ENCODE measurements around the gene CA7. TPM values are rescaled to one million over a fixed set of nuclear protein-coding genes. Genes with fewer than 3 reads are reported as not detected.
"Not testable (repeated sequence)": the region's sequence is repeated elsewhere in the genome, so short reads cannot be mapped to it uniquely, and the experiment has no call there.

CA7 gene
- total RNA-seq, 1 experiment from 2014 or later = not detected

- DNase-seq (ENCODE audit: low read depth) = no peak
Measured at GRCh38 chr16:66846266-66846665, 2.1 kb downstream of the CA7 start.

GRCh38 chr16:66846831-66847230 lies 2.6 kb downstream of the CA7 start:
- DNase-seq (ENCODE audit: low read depth) = no peak

- DNase-seq (ENCODE audit: low read depth) = no peak
Measured at GRCh38 chr16:66847533-66848067, 3.4 kb downstream of the CA7 start.

DNA sequence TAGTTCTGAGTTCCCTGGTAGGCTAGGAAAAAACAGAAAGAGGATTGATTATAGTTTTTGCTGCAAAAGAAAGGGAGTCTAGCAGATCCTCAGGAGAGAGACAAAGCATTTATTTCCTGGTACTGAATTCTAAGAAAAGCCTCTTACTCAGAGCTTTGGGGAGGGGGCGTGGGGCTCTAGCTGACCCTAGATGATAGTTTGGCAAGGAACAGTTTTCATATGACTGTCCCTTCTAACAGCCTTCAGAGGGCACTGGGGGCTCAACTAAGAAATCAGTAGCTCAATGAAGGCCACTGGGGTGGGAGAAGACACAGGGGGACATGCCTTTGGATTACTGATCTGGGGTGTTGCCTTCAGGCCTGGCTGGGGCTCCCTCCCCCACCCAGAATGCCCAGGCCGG lies 4.0 kb downstream of the CA7 start:
- DNase-seq (ENCODE audit: low read depth) = no peak

DNA sequence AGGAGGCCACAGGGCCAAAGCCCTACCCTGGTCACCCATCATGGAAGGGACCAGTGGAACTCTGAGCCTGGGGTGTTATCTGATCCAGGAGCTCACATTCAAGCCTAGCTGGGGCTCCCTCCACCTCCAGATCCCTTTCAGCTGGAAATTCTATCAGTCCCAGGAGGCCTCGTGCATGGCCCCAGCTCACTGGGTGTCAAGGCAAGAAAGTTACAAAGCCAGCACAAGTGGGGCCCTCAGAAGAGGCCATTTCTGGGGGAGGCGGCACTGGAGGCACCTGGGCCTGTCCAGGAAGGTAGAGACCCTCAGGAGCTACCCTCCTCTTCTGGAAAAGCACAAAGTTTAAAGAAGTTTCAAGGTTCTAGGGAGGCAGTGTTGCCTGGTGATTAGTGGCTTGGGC lies 4.8 kb downstream of the CA7 start:
- DNase-seq (ENCODE audit: low read depth) = no peak

DNA sequence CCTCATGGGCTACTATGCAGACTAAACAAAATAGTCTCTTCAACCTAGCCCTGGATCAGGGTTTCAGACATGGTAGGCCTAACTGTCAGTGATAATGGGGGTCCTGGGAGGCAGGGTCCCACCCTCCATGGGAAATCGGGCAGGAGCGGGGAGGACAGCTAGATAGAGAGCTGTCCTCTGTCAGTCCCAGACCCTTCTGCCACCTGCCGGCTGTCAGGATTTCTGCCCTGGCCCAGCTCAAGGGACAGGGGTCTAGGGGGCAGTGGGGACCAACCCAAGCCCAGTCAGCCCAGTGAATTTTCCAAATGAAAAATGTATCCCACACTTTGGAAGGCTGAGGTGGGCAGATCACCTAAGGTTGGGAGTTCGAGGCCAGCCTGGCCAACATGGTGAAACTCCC lies 5.3 kb downstream of the CA7 start:
- DNase-seq (ENCODE audit: low read depth) = no peak

- DNase-seq (ENCODE audit: low read depth) = no peak
Measured at GRCh38 chr16:66850115-66850815, 6.1 kb downstream of the CA7 start.

- DNase-seq (ENCODE audit: low read depth) = no peak
Measured at GRCh38 chr16:66851166-66851964, 7.2 kb downstream of the CA7 start.

DNA sequence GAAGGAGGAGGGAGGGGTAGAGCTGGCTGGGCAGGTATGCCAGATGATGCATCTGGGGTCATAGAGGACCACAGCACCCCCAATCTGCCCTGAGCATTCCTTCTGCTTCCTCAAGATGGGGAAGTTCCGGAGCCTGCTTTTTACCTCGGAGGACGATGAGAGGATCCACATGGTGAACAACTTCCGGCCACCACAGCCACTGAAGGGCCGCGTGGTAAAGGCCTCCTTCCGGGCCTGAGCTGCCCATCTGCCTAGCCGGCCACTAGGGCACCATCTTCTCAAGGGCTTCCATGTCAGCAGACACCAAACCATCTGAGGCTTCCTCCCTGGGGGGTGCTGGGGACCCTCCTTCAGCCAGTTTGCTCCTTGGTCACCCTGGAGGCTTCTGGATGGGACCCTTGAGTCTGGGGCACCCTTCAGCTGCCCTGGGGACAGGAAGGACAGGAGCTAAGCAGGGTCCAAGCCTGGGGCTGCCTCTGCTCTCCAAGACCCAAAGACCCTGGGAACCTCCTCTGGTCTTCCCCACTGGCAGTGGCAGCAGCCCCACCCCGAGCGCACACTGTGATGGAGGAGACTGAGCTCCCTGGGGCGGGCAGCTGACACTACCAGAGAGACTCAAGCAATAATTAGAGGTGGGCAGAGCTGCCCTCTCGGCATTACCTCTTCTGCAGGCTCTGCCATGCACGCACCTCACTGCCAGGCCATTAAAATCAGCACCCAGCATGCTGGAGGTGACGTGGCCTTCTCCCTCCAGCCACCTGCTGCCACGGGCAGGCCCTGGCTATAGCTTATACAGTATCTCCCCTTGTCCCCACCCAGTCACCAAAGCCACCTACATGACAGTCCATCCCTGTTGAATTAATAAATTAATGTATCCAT lies 9.3 kb downstream of the CA7 start:
- DNase-seq (ENCODE audit: low read depth) = no peak

DNA sequence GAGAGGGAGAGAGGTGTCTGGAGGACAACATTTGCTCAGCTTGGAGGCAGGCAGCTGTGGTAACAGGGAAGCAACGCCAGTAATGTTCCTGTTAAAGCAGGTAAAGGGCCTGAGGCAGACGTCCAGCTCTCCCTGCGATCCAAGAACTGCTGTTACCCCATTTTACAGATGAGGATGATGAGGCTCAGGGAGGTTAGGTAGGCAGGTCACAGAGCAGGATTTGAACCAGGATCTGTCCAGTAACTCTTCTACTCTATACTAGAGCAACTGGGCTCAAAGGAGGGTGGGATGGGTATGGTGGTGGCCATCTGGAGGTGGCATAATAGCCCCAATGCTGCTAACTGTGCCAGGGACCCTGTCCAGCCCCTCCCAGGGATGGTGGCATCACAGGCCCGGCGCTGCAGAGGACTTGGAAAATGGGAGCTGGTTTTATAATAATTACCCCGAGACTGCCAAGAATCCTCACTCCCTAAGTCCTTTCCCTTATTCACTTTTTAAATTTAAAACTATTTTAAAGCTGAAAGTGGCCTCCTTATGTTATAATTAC lies 12.0 kb downstream of the CA7 start:
- DNase-seq (ENCODE audit: low read depth) = no peak

GRCh38 chr16:66856801-66857200 lies 12.6 kb downstream of the CA7 start:
- DNase-seq (ENCODE audit: low read depth) = no peak

DNA sequence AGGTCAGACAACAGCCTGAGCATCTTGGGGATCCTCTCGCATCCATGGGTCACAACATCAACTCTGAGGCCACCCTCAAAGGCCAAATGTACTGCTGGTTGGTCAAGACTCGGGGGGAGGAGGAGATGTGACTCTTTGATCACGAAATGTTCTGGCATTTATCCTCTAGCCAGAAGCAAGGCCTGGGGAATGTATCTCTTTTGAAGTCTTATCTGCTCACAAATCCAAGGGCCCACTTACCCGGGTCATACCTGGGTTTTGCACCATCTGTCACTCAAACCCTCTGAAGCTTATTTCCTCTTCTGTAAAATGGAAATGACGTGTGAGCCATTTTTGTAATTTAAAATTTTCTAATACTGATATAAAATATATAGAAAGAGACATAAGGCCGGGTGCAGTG lies 13.2 kb downstream of the CA7 start:
- DNase-seq (ENCODE audit: low read depth) = no peak

- peak; percentile 75 for DNase-seq (ENCODE audit: low read depth)
Measured at GRCh38 chr16:66858740-66859396, 14.7 kb downstream of the CA7 start.

- no peak for DNase-seq (ENCODE audit: low read depth)
Measured at GRCh38 chr16:66859397-66860068, 15.3 kb downstream of the CA7 start.

GRCh38 chr16:66862023-66862520 lies 17.9 kb downstream of the CA7 start:
- DNase-seq (ENCODE audit: low read depth) = no peak

DNA sequence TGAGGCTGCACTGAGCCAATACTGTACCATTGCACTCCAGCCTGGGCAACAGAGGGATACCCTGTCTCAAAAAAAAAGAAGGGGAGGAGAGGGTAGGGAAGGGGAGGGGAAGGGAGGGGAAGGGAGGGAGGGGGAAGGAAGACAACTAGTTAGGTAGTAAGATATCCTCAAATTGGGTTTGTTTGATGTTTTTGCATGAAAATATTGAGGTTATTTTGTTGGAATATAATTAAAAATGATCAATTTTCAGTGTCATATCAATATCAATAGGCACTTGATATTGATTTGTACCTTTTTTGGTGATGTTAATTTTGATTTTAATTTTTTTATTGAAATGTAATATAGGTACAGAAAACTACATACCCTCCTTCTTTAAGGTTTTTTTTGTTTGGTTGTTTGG lies 19.5 kb downstream of the CA7 start:
- DNase-seq (ENCODE audit: low read depth) = no peak

DNA sequence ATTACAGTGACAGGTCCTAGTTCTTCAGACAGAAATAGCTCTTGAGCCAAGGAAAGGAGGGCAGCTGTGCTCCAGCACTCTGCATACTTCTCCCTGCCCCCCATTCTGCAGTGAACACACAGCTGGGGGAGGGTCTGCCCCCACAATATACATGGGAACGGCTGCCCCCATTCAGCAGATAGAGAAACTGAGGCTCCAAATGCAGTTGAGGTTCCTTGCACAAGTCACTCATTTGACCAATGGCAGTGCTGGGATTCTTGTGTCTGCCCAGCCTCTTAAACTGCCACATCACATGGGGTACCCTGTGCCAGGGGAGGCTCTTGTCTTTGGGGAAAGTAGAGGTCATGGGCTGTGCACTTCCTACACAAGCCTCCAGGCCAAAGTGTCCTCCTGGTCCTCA lies 25.2 kb downstream of the CA7 start:
- DNase-seq (ENCODE audit: low read depth) = no peak

DNA sequence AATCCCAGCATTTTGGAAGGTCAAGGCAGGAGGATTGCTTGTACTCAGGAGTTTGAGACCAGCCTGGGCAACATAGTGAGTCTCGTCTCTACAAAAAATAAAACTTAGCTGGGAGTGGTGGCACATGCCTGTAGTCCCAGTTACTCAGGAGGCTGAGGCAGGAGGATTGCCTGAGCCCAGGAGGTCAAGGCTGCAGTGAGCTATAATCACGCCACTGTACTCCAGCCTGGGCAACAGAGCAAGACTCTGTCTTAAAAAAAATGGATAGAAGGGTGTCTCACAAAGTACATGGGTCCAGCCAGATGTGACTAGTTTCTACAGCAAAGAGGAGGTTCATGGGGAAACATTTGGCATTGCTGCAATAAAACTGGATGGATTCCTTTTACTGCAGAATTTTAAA lies 27.1 kb downstream of the CA7 start:
- not testable (repeated sequence) for DNase-seq (ENCODE audit: low read depth)

DNA sequence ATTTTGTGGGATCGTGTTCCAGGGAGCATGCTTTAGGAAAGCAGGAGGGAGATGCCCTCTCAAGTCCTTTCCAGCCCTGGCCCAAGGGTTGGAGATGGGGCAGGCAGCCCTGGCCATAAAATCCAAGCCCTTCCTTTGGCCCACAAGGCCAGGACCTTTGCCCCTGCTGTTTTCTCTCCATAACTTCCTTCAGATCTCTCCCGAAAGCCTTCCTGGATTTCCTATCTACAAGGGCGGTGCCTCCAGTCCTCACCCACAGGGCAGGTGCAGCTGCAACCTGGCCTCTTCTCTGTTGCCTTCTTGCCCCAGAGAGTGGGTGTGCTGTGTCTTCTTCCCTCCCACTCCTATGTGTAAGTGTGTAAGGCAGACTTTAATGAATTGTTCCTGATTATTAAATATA lies 27.6 kb downstream of the CA7 start:
- no peak for DNase-seq (ENCODE audit: low read depth)

DNA sequence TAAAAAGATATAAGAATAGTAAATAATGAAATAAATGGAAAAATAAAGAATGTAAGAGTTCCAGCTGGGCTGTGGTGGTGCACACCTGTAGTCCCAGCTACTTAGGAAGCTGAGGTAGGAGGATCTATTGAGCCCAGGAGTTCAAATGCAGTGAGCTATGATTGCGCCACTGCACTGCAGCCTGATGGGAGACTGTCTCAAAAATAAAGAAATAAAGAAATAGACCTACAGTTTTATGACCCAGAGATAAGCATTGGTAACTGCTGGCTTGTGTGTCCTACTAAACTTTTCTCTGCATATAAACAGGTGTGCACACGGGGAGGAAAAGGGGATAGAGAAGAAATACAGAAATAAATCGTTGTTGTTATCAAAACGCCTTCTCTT lies 28.3 kb downstream of the CA7 start:
- DNase-seq (ENCODE audit: low read depth) = no peak
